Endothelial cell (in vitro differentiated cells): Measurements from ENCODE around the gene ECSIT. TPM values are rescaled to one million over a fixed set of nuclear protein-coding genes. Genes with fewer than 3 reads are reported as not detected.
"Not testable (repeated sequence)": the region's sequence is repeated elsewhere in the genome, so short reads cannot be mapped to it uniquely, and the experiment has no call there.

Experiments
- DNase-seq: peaks from one replicate; pipeline ENCODE4 v3.0.0; 2021; ENCODE audit warnings: low spot score
- H3K27ac Mint-ChIP-seq: one replicate; pipeline ENCODE4 v1.8.0; 2021; ENCODE audit warnings: mixed read lengths, inconsistent platforms; ENCODE audit not compliant: unreplicated experiment
- H3K27me3 Mint-ChIP-seq: one replicate; pipeline ENCODE4 v1.8.0; 2021; ENCODE audit warnings: mild to moderate bottlenecking, moderate library complexity, mixed read lengths, inconsistent platforms; ENCODE audit not compliant: unreplicated experiment
- H3K36me3 Mint-ChIP-seq: one replicate; pipeline ENCODE4 v1.8.0; 2021; ENCODE audit warnings: mild to moderate bottlenecking, low read depth, mixed read lengths, inconsistent platforms; ENCODE audit not compliant: unreplicated experiment
- H3K4me1 Mint-ChIP-seq: one replicate; pipeline ENCODE4 v1.8.0; 2021; ENCODE audit warnings: mild to moderate bottlenecking, mixed read lengths, inconsistent platforms; ENCODE audit not compliant: unreplicated experiment
- H3K4me3 Mint-ChIP-seq: one replicate; pipeline ENCODE4 v1.8.0; 2021; ENCODE audit warnings: mild to moderate bottlenecking, mixed read lengths, inconsistent platforms; ENCODE audit not compliant: unreplicated experiment
- H3K9me3 Mint-ChIP-seq: one replicate; pipeline ENCODE4 v1.8.0; 2021; ENCODE audit warnings: mixed read lengths, inconsistent platforms; ENCODE audit not compliant: unreplicated experiment
- total RNA-seq: library from RNA; stranded (reverse); fragmentation: NEBNext Ultra II Directional; extraction: Animal tissue kit (Norgen Biotek cat#: 25700); gene quantifications from one replicate; pipeline ENCODE4 v1.2.1, GENCODE V29; 2021; ENCODE audit not compliant: unreplicated experiment
- TF ChIP-seq, protein P1 (sequence below): fragments of 200-600 bp; sonication (generic); IDR thresholded peaks from one replicate; pipeline ENCODE4 v1.5.0; 2021; ENCODE audit warnings: antibody characterized with exemption; ENCODE audit not compliant: unreplicated experiment

The ECSIT gene
- total RNA-seq, 1 donor from 2014 or later: 16.7 TPM

DNA sequence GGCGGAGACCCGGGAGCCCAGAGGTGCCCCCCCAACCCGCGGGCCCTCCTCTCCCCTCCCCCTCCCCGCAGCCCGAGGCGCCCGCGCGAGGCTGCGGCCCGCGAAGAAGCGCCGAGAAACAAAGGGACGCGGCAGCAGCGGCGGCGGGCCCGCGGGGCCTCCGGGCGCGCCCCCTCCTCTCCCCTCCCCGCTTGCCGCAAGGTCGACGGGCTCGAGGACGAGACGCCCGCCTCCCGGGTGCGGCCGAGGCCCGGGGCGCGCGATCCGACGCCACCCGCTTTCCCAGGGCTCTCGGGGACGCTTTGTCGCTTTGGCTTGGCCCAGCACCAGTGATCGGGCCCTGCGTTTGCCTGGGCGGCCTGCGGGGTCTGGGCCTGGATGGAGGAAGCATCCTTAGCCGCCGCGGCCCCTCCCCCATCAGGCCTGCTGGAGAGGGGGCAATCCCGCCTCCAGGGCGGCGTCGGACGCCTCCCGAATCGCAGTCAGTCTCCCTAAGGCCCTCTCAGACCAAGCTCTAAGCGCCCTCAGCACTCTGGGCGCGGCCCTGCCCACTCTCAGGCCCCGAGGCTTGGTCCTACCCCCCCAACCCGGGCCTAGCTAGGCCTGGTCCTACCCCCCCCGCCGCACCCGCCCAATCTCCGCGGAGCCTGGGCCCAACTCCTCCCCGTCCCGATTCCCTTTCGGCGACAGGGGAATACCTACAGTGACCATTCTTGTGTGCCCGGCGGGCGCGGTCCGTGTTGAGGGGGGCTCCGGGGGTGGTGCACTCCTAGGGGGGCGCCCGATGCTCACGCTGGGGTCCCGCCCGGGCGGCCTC, 48.8 kb downstream of the ECSIT start:
- H3K9me3 Mint-ChIP-seq: no peaks in the 10 kb centered on the region
- no peak overlapping the region for H3K27ac Mint-ChIP-seq
- TF ChIP-seq, protein P1, sequence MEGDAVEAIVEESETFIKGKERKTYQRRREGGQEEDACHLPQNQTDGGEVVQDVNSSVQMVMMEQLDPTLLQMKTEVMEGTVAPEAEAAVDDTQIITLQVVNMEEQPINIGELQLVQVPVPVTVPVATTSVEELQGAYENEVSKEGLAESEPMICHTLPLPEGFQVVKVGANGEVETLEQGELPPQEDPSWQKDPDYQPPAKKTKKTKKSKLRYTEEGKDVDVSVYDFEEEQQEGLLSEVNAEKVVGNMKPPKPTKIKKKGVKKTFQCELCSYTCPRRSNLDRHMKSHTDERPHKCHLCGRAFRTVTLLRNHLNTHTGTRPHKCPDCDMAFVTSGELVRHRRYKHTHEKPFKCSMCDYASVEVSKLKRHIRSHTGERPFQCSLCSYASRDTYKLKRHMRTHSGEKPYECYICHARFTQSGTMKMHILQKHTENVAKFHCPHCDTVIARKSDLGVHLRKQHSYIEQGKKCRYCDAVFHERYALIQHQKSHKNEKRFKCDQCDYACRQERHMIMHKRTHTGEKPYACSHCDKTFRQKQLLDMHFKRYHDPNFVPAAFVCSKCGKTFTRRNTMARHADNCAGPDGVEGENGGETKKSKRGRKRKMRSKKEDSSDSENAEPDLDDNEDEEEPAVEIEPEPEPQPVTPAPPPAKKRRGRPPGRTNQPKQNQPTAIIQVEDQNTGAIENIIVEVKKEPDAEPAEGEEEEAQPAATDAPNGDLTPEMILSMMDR: no peak
- no peak for DNase-seq
- H3K4me1 Mint-ChIP-seq: peaks cover 6% of the 10 kb centered on the region
- peaks cover 1% of the 10 kb centered on the region for H3K36me3 Mint-ChIP-seq
- H3K4me3 Mint-ChIP-seq: no peak overlapping the region
- peaks cover 33% of the 10 kb centered on the region for H3K27me3 Mint-ChIP-seq

DNA sequence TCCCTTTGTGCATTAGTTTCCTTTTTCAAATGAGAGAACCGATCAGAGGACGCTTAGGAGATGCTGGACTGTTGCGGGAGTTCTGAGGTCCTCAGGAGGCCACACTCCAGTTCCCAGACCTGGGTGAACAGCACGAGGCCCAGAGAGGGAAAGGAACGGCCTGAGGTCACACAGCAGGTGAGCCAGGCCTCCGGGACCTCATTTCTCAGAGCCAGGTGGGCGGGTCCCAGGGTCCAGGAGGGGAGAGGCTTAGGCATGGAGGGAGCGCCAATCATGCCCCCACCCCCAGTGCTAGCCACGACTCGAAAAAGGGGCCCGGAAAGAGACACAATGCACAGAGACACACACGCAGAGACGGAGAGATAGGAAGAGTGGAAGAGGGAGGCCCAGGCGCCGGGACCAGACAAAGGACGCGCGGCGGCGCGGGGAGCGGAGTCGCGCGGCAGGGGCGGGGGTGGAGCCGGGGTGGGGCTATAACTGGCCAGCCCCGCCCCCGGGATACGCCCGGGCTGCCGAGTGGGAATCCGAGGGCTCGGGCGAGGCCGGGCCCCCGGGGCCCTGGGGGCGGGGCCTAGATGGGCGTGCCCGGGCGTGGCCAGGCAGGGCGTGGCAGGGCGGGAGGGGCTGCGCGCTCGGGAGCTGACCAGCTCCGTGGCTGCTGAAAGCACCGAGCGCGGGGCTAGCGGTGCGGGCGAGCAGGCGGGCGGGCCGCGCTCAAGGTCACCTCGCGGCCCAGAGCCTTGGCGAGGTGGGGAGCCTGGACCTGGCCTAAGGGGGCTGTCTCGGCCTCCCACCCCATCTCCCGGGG, 49.6 kb downstream of the ECSIT start:
- TF ChIP-seq, protein P1: no peak
- no peak for DNase-seq
- Mint-ChIP-seq H3K4me3 (peak overlapping the region; percentile 59), H3K9me3 (no peaks in the 10 kb centered on the region), H3K4me1 (peaks cover 6% of the 10 kb centered on the region), H3K36me3 (no peaks in the 10 kb centered on the region), H3K27ac (no peak overlapping the region), H3K27me3 (peaks cover 33% of the 10 kb centered on the region)

- H3K4me1 Mint-ChIP-seq: peaks cover 6% of the 10 kb centered on the region
- peaks cover 33% of the 10 kb centered on the region for H3K27me3 Mint-ChIP-seq
- TF ChIP-seq, protein P1: no peak
- H3K36me3 Mint-ChIP-seq: no peaks in the 10 kb centered on the region
- H3K9me3 Mint-ChIP-seq: no peaks in the 10 kb centered on the region
- DNase-seq: no peak
- H3K4me3 Mint-ChIP-seq: peak overlapping the region; percentile 59
- no peak overlapping the region for H3K27ac Mint-ChIP-seq
These were observed 50.5 kb downstream of the ECSIT start for GRCh38 chr19:11478167-11479089.

- TF ChIP-seq, protein P1: no peak
- no peaks in the 10 kb centered on the region for H3K36me3 Mint-ChIP-seq
- no peaks in the 10 kb centered on the region for H3K9me3 Mint-ChIP-seq
- no peak overlapping the region for H3K4me3 Mint-ChIP-seq
- no peak overlapping the region for H3K27ac Mint-ChIP-seq
- peaks cover 22% of the 10 kb centered on the region for H3K27me3 Mint-ChIP-seq
- DNase-seq: no peak
- peaks cover 3% of the 10 kb centered on the region for H3K4me1 Mint-ChIP-seq
These were observed 53.1 kb downstream of the ECSIT start for GRCh38 chr19:11475861-11476260.

DNA sequence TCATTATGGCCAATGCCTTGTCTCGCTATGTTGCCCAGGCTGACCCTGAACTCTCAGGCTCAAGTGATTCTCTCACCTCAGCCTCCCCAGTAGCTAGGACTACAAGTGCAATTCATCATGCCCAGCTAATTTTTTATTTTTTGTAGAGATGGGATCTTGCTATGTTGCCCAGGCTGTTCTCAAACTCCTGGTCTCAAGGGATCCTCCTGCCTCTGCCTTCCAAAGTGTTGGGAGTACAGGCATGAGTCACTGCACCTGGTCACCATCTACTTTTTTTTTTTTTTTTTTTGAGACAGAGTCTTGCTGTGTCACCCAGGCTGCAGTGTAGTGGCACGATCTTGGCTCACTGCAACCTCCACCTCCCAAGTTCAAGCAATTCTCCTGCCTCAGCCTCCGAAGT, 53.6 kb downstream of the ECSIT start:
- H3K27me3 Mint-ChIP-seq: peaks cover 22% of the 10 kb centered on the region
- not testable (repeated sequence) for H3K9me3 Mint-ChIP-seq, H3K36me3 Mint-ChIP-seq, DNase-seq, H3K27ac Mint-ChIP-seq, H3K4me1 Mint-ChIP-seq, H3K4me3 Mint-ChIP-seq
